BJ (cell line): Measurements from ENCODE around the gene FAM53A. TPM values are rescaled to one million over a fixed set of nuclear protein-coding genes. Genes with fewer than 3 reads are reported as not detected.

Experiments
- CTCF ChIA-PET: fragments of 350-600 bp; formaldehyde crosslinking; extraction: SDS; loops from one replicate; lab custom pipeline; 2021; ENCODE audit warnings: antibody characterized with exemption, inconsistent platforms; lab: Yijun Ruan, JAX
- POLR2A ChIA-PET: fragments of 300-600 bp; sonication (Branson Sonifier 250); formaldehyde crosslinking; extraction: SDS; loops from one replicate; lab custom pipeline; 2021; ENCODE audit warnings: antibody characterized with exemption; lab: Charles Lee
- DNase-seq: peaks from one replicate; pipeline ENCODE4 v3.0.0-alpha.2; 2011; ENCODE audit warnings: low read depth
- H3K27me3 ChIP-seq: 2 replicates; pipeline ENCODE4 v1.6.0; 2011; ENCODE audit warnings: low read length; ENCODE audit not compliant: control insufficient read depth, insufficient read depth
- H3K36me3 ChIP-seq: 2 replicates; pipeline ENCODE4 v1.5.1; 2011; ENCODE audit warnings: low read length; ENCODE audit not compliant: control insufficient read depth, insufficient read depth
- H3K4me3 ChIP-seq: 2 replicates; pipeline ENCODE4 v1.5.1; 2011; ENCODE audit warnings: low read depth, mild to moderate bottlenecking, control low read depth, low read length
- CTCF ChIP-seq: IDR thresholded peaks from 2 replicates; pipeline ENCODE4 v1.5.1; 2011; ENCODE audit warnings: low read depth, mild to moderate bottlenecking, control low read depth, inconsistent platforms, low read length, moderate library complexity; ENCODE audit not compliant: insufficient read depth
- polyA plus RNA-seq: library from polyadenylated mRNA; depleted of rRNA; stranded (reverse); fragments of >200 nt; gene quantifications from 2 replicates; pipeline ENCODE4 v1.2.3, GENCODE V29; 2011

The FAM53A gene
- polyA plus RNA-seq, 1 experiment = 3.7 TPM

- H3K4me3 ChIP-seq = no peak overlapping the region
- DNase-seq = no peak
- H3K36me3 ChIP-seq = no peaks in the 10 kb centered on the region; the same call in 1 of the 2 replicates
- CTCF ChIA-PET = no interaction called here
- no peak for TF ChIP-seq CTCF
- POLR2A ChIA-PET = no interaction called here
- no peaks in the 10 kb centered on the region for H3K27me3 ChIP-seq
These were observed 28.0 kb downstream of the FAM53A start for GRCh38 chr4:1656132-1656531.

DNA sequence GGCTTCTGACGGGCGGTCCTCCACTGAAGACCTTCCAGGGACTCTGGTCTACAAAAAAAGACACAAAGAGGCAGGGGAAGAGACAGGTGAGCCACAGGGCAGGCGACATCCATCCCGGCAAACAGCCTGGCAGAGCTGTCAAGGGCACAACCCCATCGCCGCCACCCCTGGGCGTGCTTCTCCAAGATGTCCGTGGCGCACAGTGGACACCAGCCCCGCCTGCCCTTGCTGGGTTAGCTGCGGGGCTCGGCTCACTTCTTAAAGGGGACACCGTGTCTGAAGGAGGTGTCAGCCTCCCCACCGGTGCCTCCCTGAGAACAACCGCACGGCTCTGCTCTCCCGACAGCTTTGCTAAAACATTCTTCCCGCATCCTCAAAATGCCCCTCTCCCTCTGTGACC lies 28.4 kb downstream of the FAM53A start:
- CTCF ChIA-PET = no interaction called here

DNA sequence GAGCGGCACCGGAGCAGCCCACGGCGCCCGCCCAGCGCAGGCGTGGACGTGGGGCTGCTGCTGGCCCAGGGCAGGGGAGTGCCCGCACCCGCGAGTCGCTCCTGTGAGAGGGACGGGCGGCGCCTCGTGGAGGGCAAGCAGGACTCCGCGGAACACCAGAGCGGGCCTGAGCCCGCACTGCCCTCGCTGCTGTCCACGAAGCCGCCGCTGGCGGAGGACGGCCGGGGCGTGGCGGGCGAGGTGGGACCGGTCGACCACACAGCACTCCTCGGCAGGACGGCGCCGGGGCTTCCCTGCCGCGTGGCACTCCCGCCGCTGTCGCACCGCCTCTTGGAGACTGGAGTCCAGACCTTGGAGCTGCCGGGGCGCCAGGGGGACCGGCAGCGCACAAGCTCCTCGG lies 29.0 kb downstream of the FAM53A start:
- no peak for DNase-seq
- H3K27me3 ChIP-seq = no peaks in the 10 kb centered on the region
- ChIA-PET CTCF (no interaction called here), POLR2A (no interaction called here)
- no peaks in the 10 kb centered on the region; the same call in 1 of the 2 replicates for H3K36me3 ChIP-seq
- TF ChIP-seq CTCF = no peak
- H3K4me3 ChIP-seq = no peak overlapping the region

More for the DNA sequence above, 28.4 kb downstream of the FAM53A start:
- DNase-seq = no peak
- H3K4me3 ChIP-seq = no peak overlapping the region
- TF ChIP-seq CTCF = no peak
- POLR2A ChIA-PET = no interaction called here
- H3K27me3 ChIP-seq = no peaks in the 10 kb centered on the region
- no peaks in the 10 kb centered on the region; the same call in 1 of the 2 replicates for H3K36me3 ChIP-seq

DNA sequence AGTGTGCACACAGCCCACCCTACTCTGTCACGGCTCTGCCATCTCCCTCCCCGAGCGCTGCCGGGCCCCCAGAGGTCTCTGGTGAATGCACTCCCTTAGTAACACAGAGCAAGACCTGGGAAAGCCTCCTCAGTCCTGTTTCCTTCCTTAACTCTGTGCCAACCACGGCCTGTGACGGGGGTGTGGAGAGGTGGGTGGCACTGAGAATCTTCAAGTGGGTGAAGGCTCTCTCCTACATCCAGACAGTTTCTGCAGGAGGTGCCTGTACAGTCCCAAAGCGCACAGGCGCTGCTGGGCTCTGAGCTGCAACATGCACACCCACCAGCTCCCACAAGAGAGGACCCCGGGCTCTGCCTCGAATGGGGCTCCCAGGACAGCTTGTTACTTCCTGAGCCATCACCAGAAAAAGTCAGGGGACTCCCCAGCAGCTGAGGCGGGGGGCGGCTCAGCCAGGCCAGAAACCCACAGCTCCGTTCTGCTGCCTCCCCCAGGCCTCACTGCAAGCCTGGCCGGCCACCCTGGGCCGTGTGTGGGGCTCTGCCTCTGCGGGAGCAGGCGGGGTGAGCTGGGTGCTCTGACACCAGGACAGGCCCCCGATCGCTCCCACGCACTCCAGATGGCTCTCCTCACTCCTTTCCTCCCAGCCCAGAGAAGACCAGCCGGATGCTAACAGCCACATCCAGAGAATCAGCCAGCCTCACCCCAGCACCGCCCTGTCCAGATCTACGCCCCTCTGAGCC lies 29.7 kb downstream of the FAM53A start:
- Histone ChIP-seq H3K27me3 (no peaks in the 10 kb centered on the region), H3K36me3 (no peaks in the 10 kb centered on the region; the same call in 1 of the 2 replicates), H3K4me3 (no peak overlapping the region)
- ChIA-PET CTCF (interaction anchor here (0.5 to 1.0 kb wide), 2 partner anchors 277 to 298 kb away, joined by 3 read pairs; no protein-coding TSS in a partner anchor), POLR2A (no interaction called here)
- no peak for DNase-seq
- no peak for TF ChIP-seq CTCF

- Histone ChIP-seq H3K36me3 (no peaks in the 10 kb centered on the region; the same call in 1 of the 2 replicates), H3K4me3 (no peak overlapping the region), H3K27me3 (no peaks in the 10 kb centered on the region)
- POLR2A ChIA-PET = no interaction called here
- no peak for DNase-seq
- CTCF ChIA-PET = interaction anchor here (0.5 to 1.0 kb wide), 2 partner anchors 276 to 298 kb away, joined by 3 read pairs; no protein-coding TSS in a partner anchor
- no peak for TF ChIP-seq CTCF
These were observed 30.3 kb downstream of the FAM53A start for GRCh38 chr4:1653776-1654175.
